ENCODE data around the gene RAG1. TPM values are rescaled to one million over a fixed set of nuclear protein-coding genes. Genes with fewer than 3 reads are reported as not detected.

RAG1 gene
- total RNA-seq, 1 experiment from 2014 or later, result 0.90 TPM

DNA sequence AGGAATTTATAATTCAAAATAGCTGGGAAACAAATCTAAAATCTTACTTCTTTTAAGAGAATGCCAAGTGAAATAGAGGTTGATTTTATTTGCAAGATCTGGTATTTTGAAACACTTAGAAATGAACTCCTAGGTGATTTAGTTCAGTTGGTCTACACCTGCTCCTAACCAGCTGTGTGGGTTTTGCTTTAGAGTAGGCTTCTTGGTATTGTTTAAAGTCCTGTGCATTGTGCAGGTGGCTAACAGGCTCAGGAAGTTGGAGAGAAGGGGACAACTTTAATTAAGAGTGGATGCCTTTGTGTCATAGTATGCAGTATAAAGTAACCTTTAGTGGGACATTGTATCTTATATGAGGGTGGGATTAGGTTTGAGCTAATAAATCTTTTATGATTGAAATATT is 34.3 kb downstream of the RAG1 start:
- no TSS peak for BruUV-seq (replicated peaks)
- no peak for DNase-seq
- Mint-ChIP-seq H3K36me3 (ENCODE audit: insufficient read depth, unreplicated experiment) (no peaks in the 10 kb centered on the region), H3K4me1 (ENCODE audit: low read depth, unreplicated experiment) (no peaks in the 10 kb centered on the region), H3K27ac (ENCODE audit: unreplicated experiment) (no peak overlapping the region), H3K4me3 (ENCODE audit: low read depth, unreplicated experiment) (no peak overlapping the region), H3K27me3 (ENCODE audit: unreplicated experiment) (no peaks in the 10 kb centered on the region), H3K9me3 (ENCODE audit: low read depth, unreplicated experiment) (no peaks in the 10 kb centered on the region)
- no peak for TF ChIP-seq CTCF (IDR thresholded peaks at IDR 0.05; ENCODE audit: unreplicated experiment)
- CTCF ChIA-PET, result no interaction called here
- intact Hi-C loops (cut with micrococcal nuclease; ENCODE audit: unreplicated experiment), result no loop called here

GRCh38 chr11:36605221-36606216 is 37.7 kb downstream of the RAG1 start:
- CTCF ChIA-PET, result interaction anchor here (0.7 kb wide), 1 partner anchor 18 kb away, joined by 3 read pairs; no protein-coding TSS in a partner anchor
- Mint-ChIP-seq H3K27ac (ENCODE audit: unreplicated experiment) (no peak overlapping the region), H3K9me3 (ENCODE audit: low read depth, unreplicated experiment) (no peaks in the 10 kb centered on the region), H3K36me3 (ENCODE audit: insufficient read depth, unreplicated experiment) (no peaks in the 10 kb centered on the region), H3K27me3 (ENCODE audit: unreplicated experiment) (no peaks in the 10 kb centered on the region), H3K4me3 (ENCODE audit: low read depth, unreplicated experiment) (no peak overlapping the region), H3K4me1 (ENCODE audit: low read depth, unreplicated experiment) (no peaks in the 10 kb centered on the region)
- intact Hi-C loops (cut with micrococcal nuclease; ENCODE audit: unreplicated experiment), result no loop called here
- no peak for TF ChIP-seq CTCF (IDR thresholded peaks at IDR 0.05; ENCODE audit: unreplicated experiment)
- DNase-seq, result no peak
- no TSS peak for BruUV-seq (replicated peaks)

DNA sequence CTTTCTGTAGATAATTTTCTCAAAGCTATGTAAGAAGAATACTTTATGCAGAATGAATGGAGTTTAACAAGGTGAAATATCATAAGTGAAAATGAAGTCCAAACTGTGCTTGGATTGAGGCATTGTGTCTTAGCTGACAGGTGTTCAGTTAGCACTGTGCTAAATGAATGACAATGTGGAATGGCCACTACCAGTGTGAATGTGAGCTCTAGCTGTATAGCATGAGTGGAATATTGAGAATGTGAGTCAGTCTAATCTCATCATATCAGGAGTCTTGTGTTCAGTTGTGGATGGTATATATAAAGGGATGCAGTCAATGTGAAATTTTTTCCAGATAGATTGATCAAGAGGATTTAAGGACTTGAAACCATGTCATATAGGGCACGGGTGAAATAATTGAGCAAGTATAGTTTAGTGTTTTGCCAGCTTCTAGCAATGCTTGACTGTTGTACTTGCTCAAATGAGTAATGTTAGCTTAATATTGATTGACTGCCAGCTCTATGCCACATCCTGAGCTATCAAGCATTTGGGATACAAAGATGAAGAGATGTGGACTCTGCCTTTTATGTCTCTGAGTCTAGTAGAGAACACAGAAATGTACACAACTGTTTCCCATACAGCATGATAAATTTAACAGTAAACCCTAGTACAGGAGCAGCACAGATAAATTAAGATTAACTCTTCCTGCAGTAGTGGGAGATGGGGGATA is 40.8 kb downstream of the RAG1 start:
- H3K36me3 Mint-ChIP-seq (ENCODE audit: insufficient read depth, unreplicated experiment), result no peaks in the 10 kb centered on the region
- no TSS peak for BruUV-seq (replicated peaks)
- H3K4me1 Mint-ChIP-seq (ENCODE audit: low read depth, unreplicated experiment), result no peaks in the 10 kb centered on the region
- no peak for TF ChIP-seq CTCF (IDR thresholded peaks at IDR 0.05; ENCODE audit: unreplicated experiment)
- DNase-seq, result no peak
- CTCF ChIA-PET, result interaction anchor here (0.7 kb wide), 1 partner anchor 138 kb away, joined by 3 read pairs; no protein-coding TSS in a partner anchor
- H3K4me3 Mint-ChIP-seq (ENCODE audit: low read depth, unreplicated experiment), result no peak overlapping the region
- H3K9me3 Mint-ChIP-seq (ENCODE audit: low read depth, unreplicated experiment), result no peaks in the 10 kb centered on the region
- no peak overlapping the region for H3K27ac Mint-ChIP-seq (ENCODE audit: unreplicated experiment)
- no peaks in the 10 kb centered on the region for H3K27me3 Mint-ChIP-seq (ENCODE audit: unreplicated experiment)
- intact Hi-C loops (cut with micrococcal nuclease; ENCODE audit: unreplicated experiment), result no loop called here

DNA sequence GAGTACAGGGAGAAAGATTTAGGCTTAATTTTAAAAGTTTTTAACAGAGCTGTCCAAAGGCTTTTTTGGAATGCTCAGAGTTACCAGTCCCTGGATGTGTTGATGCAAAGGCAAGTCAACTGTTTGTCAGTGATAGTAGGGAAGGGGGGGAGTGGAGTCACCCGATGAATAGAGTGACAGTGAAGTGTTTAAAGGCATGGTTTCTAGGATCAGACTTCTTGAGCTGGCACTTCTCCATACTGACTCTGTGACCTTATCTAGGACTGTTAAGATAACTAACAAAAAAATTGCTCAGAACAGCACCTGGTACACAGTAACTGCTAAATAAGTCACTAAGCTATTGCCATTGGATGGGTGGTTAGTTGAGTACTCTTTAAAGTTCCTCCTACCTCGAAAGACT is 41.6 kb downstream of the RAG1 start:
- CTCF ChIA-PET, result no interaction called here
- H3K36me3 Mint-ChIP-seq (ENCODE audit: insufficient read depth, unreplicated experiment), result no peaks in the 10 kb centered on the region
- H3K27me3 Mint-ChIP-seq (ENCODE audit: unreplicated experiment), result no peaks in the 10 kb centered on the region
- no peaks in the 10 kb centered on the region for H3K9me3 Mint-ChIP-seq (ENCODE audit: low read depth, unreplicated experiment)
- BruUV-seq (replicated peaks), result no TSS peak
- no peaks in the 10 kb centered on the region for H3K4me1 Mint-ChIP-seq (ENCODE audit: low read depth, unreplicated experiment)
- H3K4me3 Mint-ChIP-seq (ENCODE audit: low read depth, unreplicated experiment), result no peak overlapping the region
- no peak overlapping the region for H3K27ac Mint-ChIP-seq (ENCODE audit: unreplicated experiment)
- DNase-seq, result no peak
- intact Hi-C loops (cut with micrococcal nuclease; ENCODE audit: unreplicated experiment), result no loop called here
- no peak for TF ChIP-seq CTCF (IDR thresholded peaks at IDR 0.05; ENCODE audit: unreplicated experiment)

Data from Calu3 (cell line).